Measurements from ENCODE around the gene AFAP1.

DNA sequence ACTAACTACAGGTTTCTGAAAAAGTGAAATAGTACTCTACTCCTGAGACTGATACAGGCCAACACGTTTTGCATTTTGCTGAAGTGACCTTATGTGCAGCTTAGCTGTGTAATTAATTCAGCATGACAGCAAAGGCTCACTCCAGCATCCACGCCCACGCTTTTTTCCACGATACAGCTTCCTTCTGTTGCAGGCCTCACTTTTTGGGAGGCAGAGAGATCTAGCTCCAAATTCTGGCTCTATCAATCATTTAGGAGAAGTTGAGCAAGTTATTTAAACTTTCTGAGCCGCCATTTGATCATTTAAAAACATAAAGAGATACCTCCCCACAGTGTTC is 160.3 kb downstream of the AFAP1 start:
- TF ChIP-seq POLR2A (IDR thresholded peaks at IDR 0.05; ENCODE audit: low read depth, low read length), result no peak
- TF ChIP-seq, protein P1, sequence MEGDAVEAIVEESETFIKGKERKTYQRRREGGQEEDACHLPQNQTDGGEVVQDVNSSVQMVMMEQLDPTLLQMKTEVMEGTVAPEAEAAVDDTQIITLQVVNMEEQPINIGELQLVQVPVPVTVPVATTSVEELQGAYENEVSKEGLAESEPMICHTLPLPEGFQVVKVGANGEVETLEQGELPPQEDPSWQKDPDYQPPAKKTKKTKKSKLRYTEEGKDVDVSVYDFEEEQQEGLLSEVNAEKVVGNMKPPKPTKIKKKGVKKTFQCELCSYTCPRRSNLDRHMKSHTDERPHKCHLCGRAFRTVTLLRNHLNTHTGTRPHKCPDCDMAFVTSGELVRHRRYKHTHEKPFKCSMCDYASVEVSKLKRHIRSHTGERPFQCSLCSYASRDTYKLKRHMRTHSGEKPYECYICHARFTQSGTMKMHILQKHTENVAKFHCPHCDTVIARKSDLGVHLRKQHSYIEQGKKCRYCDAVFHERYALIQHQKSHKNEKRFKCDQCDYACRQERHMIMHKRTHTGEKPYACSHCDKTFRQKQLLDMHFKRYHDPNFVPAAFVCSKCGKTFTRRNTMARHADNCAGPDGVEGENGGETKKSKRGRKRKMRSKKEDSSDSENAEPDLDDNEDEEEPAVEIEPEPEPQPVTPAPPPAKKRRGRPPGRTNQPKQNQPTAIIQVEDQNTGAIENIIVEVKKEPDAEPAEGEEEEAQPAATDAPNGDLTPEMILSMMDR (conservative IDR thresholded peaks at IDR 0.05; ENCODE audit: low read depth, low read length), result no peak
- TF ChIP-seq, protein P2, sequence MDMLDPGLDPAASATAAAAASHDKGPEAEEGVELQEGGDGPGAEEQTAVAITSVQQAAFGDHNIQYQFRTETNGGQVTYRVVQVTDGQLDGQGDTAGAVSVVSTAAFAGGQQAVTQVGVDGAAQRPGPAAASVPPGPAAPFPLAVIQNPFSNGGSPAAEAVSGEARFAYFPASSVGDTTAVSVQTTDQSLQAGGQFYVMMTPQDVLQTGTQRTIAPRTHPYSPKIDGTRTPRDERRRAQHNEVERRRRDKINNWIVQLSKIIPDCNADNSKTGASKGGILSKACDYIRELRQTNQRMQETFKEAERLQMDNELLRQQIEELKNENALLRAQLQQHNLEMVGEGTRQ (IDR thresholded peaks at IDR 0.05; ENCODE audit: low read depth, low read length), result no peak

All from IMR-90 (cell line).